Nephron (organoid): Measurements from ENCODE around the gene PHOSPHO1.

Experiments
- H3K27ac Mint-ChIP-seq, 3 experiments: 2 replicates each; pipeline ENCODE4 v1.8.0; 2020; ENCODE audit warnings: mixed read lengths in 3 of 3, mild to moderate bottlenecking in 2 of 3, moderate library complexity in 1 of 3
- H3K27me3 Mint-ChIP-seq: 2 replicates; pipeline ENCODE4 v1.8.0; 2021; ENCODE audit warnings: low read depth, mild to moderate bottlenecking, moderate library complexity, mixed read lengths
- H3K36me3 Mint-ChIP-seq: 2 replicates; pipeline ENCODE4 v1.8.0; 2020; ENCODE audit warnings: low read depth, mixed read lengths
- H3K4me1 Mint-ChIP-seq: 2 replicates; pipeline ENCODE4 v1.8.0; 2020; ENCODE audit warnings: mixed read lengths
- H3K4me3 Mint-ChIP-seq, 3 experiments: 2 replicates each; pipeline ENCODE4 v1.8.0; 2020; ENCODE audit warnings: mild to moderate bottlenecking in 3 of 3, mixed read lengths in 3 of 3, moderate library complexity in 2 of 3
- H3K9me3 Mint-ChIP-seq: 2 replicates; pipeline ENCODE4 v1.8.0; 2020; ENCODE audit warnings: mixed read lengths
- CTCF ChIP-seq, 3 experiments: fragments of 200-600 bp; sonication (generic); IDR thresholded peaks; one replicate each; pipeline ENCODE4 v1.5.0; 2021; ENCODE audit warnings: antibody characterized with exemption in 3 of 3; ENCODE audit not compliant: unreplicated experiment in 3 of 3

PHOSPHO1 gene

GRCh38 chr17:49240619-49241018, 10.0 kb upstream of the PHOSPHO1 start:
- Mint-ChIP-seq H3K27me3 (peaks cover 14% of the 10 kb centered on the region), H3K4me1 (no peaks in the 10 kb centered on the region), H3K4me3 (no peak overlapping the region), H3K36me3 (no peaks in the 10 kb centered on the region), H3K27ac (no peak overlapping the region), H3K9me3 (no peaks in the 10 kb centered on the region)
- no peak for TF ChIP-seq CTCF (IDR thresholded peaks at IDR 0.05; ENCODE audit: unreplicated experiment in 3 of 3)

GRCh38 chr17:49239963-49240362, 9.4 kb upstream of the PHOSPHO1 start:
- Mint-ChIP-seq H3K4me3 (no peak overlapping the region), H3K27me3 (peaks cover 17% of the 10 kb centered on the region), H3K9me3 (no peaks in the 10 kb centered on the region)

GRCh38 chr17:49235896-49236295, 5.3 kb upstream of the PHOSPHO1 start:
- no peaks in the 10 kb centered on the region for H3K9me3 Mint-ChIP-seq
- peaks cover 34% of the 10 kb centered on the region for H3K27me3 Mint-ChIP-seq
- no peak for TF ChIP-seq CTCF (IDR thresholded peaks at IDR 0.05; ENCODE audit: unreplicated experiment in 3 of 3)
- no peaks in the 10 kb centered on the region for H3K36me3 Mint-ChIP-seq
- no peak overlapping the region for H3K27ac Mint-ChIP-seq
- no peak overlapping the region for H3K4me3 Mint-ChIP-seq
- peaks cover 5% of the 10 kb centered on the region for H3K4me1 Mint-ChIP-seq

More at GRCh38 chr17:49239963-49240362, 9.4 kb upstream of the PHOSPHO1 start:
- Mint-ChIP-seq H3K27ac (no peak overlapping the region), H3K4me1 (no peaks in the 10 kb centered on the region), H3K36me3 (no peaks in the 10 kb centered on the region)
- no peak for TF ChIP-seq CTCF (IDR thresholded peaks at IDR 0.05; ENCODE audit: unreplicated experiment in 3 of 3)

GRCh38 chr17:49234509-49235080, 4.0 kb upstream of the PHOSPHO1 start:
- no peaks in the 10 kb centered on the region for H3K9me3 Mint-ChIP-seq
- peaks cover 5% of the 10 kb centered on the region for H3K4me1 Mint-ChIP-seq
- H3K4me3 Mint-ChIP-seq = no peak overlapping the region
- no peaks in the 10 kb centered on the region for H3K36me3 Mint-ChIP-seq
- H3K27ac Mint-ChIP-seq = no peak overlapping the region
- TF ChIP-seq CTCF (IDR thresholded peaks at IDR 0.05; ENCODE audit: unreplicated experiment in 3 of 3) = no peak
- peaks cover 44% of the 10 kb centered on the region for H3K27me3 Mint-ChIP-seq

GRCh38 chr17:49231563-49231894, 942 bp upstream of the PHOSPHO1 start:
- Mint-ChIP-seq H3K9me3 (no peaks in the 10 kb centered on the region), H3K36me3 (no peaks in the 10 kb centered on the region), H3K4me1 (peaks cover 5% of the 10 kb centered on the region), H3K27me3 (peaks cover 69% of the 10 kb centered on the region), H3K4me3 (peak overlapping the region; percentile 80 to 83 (median 81)), H3K27ac (no peak overlapping the region)
- TF ChIP-seq CTCF (IDR thresholded peaks at IDR 0.05; ENCODE audit: unreplicated experiment in 3 of 3) = no peak

- no peak for TF ChIP-seq CTCF (IDR thresholded peaks at IDR 0.05; ENCODE audit: unreplicated experiment in 3 of 3)
- H3K9me3 Mint-ChIP-seq = no peaks in the 10 kb centered on the region
- no peaks in the 10 kb centered on the region for H3K36me3 Mint-ChIP-seq
- H3K27ac Mint-ChIP-seq = no peak overlapping the region
- H3K27me3 Mint-ChIP-seq = peaks cover 76% of the 10 kb centered on the region
- peaks cover 5% of the 10 kb centered on the region for H3K4me1 Mint-ChIP-seq
- H3K4me3 Mint-ChIP-seq = peak overlapping the region; percentile 80 to 83 (median 81)
Observed at GRCh38 chr17:49229805-49230600, 584 bp downstream of the PHOSPHO1 start.
